Heart right ventricle (tissue), 16 donors: ENCODE measurements around the gene GPC5. TPM values are rescaled to one million over a fixed set of nuclear protein-coding genes. Genes with fewer than 3 reads are reported as not detected.

Experiments
- ATAC-seq, 8 donors: fragments of 200-7000 bp; cut with Tn5 transposase; one replicate each; pipeline ENCODE4 v1.9.1; 2020; ENCODE audit warnings: mild to moderate bottlenecking in 8 of 8, moderate library complexity in 8 of 8, moderate number of reproducible peaks in 1 of 8
- DNase-seq, 2 donors: peaks; one replicate each; pipeline ENCODE4 v3.0.0-alpha.2; 2020
- H3K27ac ChIP-seq, 10 donors: fragments of 200-600 bp; sonication (generic) in 2 of 10; one replicate each; pipeline versions ENCODE4 v1.5.0 to v1.8.0; 2020 to 2022; ENCODE audit warnings: mild to moderate bottlenecking in 3 of 10
- H3K27me3 ChIP-seq, 7 donors: fragments of 200-600 bp; one replicate each; pipeline ENCODE4 v1.8.0; 2021 to 2022; ENCODE audit warnings: mild to moderate bottlenecking in 2 of 7
- H3K36me3 ChIP-seq, 9 donors: fragments of 200-600 bp; sonication (generic) in 1 of 9; one replicate each; pipeline versions ENCODE4 v1.5.0 to v1.8.0; 2020 to 2022; ENCODE audit warnings: mild to moderate bottlenecking in 2 of 9
- H3K4me1 ChIP-seq, 9 donors: fragments of 200-600 bp; sonication (generic) in 1 of 9; one replicate each; pipeline versions ENCODE4 v1.5.0 to v1.8.0; 2020 to 2022; ENCODE audit warnings: mild to moderate bottlenecking in 4 of 9
- H3K4me3 ChIP-seq, 10 donors: fragments of 200-600 bp; sonication (generic) in 2 of 10; one replicate each; pipeline versions ENCODE4 v1.5.0 to v1.8.0; 2020 to 2022; ENCODE audit warnings: mild to moderate bottlenecking in 7 of 10, moderate library complexity in 2 of 10
- H3K9me3 ChIP-seq, 11 donors: fragments of 200-600 bp in 10 of 11; sonication (generic) in 2 of 11; one replicate each; pipeline versions ENCODE4 v1.5.0 to v1.8.0; 2013 to 2022; ENCODE audit warnings: mild to moderate bottlenecking in 2 of 11, control low read depth in 1 of 11, moderate library complexity in 1 of 11
- CTCF ChIP-seq, 9 donors: fragments of 200-600 bp; sonication (generic) in 2 of 9; IDR thresholded peaks; one replicate each; pipeline versions ENCODE4 v1.5.0 to v1.8.0; 2021 to 2022; ENCODE audit warnings: antibody characterized with exemption in 9 of 9, mild to moderate bottlenecking in 5 of 9, moderate library complexity in 1 of 9
- WGBS, 2 donors: extraction: QIAGEN DNeasy Blood & Tissue Kit; methylation state at CpG; one replicate each; pipeline ENCODE4 v1.1.7; 2013; ENCODE audit warnings: inconsistent platforms in 1 of 2; 5-methylcytosine and 5-hydroxymethylcytosine counted together
- intact Hi-C, 10 donors: fragments of 100-400 bp; cut with DNase I; formaldehyde crosslinking; loops; one replicate each; pipeline versions ENCODE4 v1.11.1 to v1.14.2; 2022
- polyA plus RNA-seq, 2 donors: library from polyadenylated mRNA; stranded (reverse); fragments of 200-250 nt; gene quantifications; one replicate each; pipeline ENCODE4 v1.2.3, GENCODE V29; 2013
- total RNA-seq, 10 donors: library from RNA; stranded (reverse); fragmentation: NEBNext Ultra II Directional in 3 of 10; extraction: Animal tissue kit (Norgen Biotek cat#: 25700) in 3 of 10; gene quantifications; one replicate each; pipeline versions ENCODE4 v1.2.1 to v1.2.4, GENCODE V29; 2021 to 2023
- donor health status: Arrhythmogenic right ventricular cardiomyopathy.
- donor health status: ischemic (EF 13 %, LVEDD 7.1; RV severe dilation, severe dysfunction).
- donor health status: healthy with polysubstance abuse.
- donor health status: DM: no; HTN: yes; CAD: no.
- donor health status: DM: no; HTN: no; CAD: no.
- donor health status: ischemic (EF 25% LVEDD 6.9; RV normal size, moderate dysfunction).
- donor health status: ischemic (EF 25% LVEDD 5.7; RV mildly dilated, moderate dysfunction).
- donor health status: healthy.
- donor health status: DM: yes; HTN: yes; CAD: no.
- donor health status: Ischemic cardiomyopathy.
- donor health status: ischemic (EF 35%, LVEDD 5.7; RV mildly dilated, moderate dysfunction).
- donor health status: nonischemic (EF 11% LVEDD 7.7; RV severe dilation, severe dysfunction).
- donor health status: DM: yes; HTN: yes; CAD: no.
- donor health status: PGD.
- donor health status: ischemic (EF 29% LVEDD 5.4; RV normal size, mild dysfunction).
- donor health status: nonischemic (EF 23%, LVEDD 6.1; RV moderate dilation, normal function).

GPC5 gene
- total and polyA plus RNA-seq, 12 donors: 0.01 to 3.5 (median 0.70) TPM; not detected in 1

- TF ChIP-seq CTCF (IDR thresholded peaks at IDR 0.05): no peak
- Histone ChIP-seq H3K4me3 (no peak overlapping the region), H3K27ac (no peak overlapping the region), H3K4me1 (no peaks in the 10 kb centered on the region), H3K9me3 (peaks cover 0 to 6% (median 0%) of the 10 kb centered on the region in 11 donors), H3K27me3 (no peaks in the 10 kb centered on the region), H3K36me3 (no peaks in the 10 kb centered on the region)
- ATAC-seq (no peak), DNase-seq (no peak)
- intact Hi-C loops: loop anchor here in 1 of 10 donors (5.0 kb wide), 1 partner anchor 958 kb away; no protein-coding TSS in a partner anchor
- WGBS, 2 donors: 91 to 92% methylated on average over 3 of the region's 3 CpGs
Measured at GRCh38 chr13:92775658-92776057, 1377.2 kb downstream of the GPC5 start.

- Histone ChIP-seq H3K36me3 (no peaks in the 10 kb centered on the region), H3K9me3 (no peaks in the 10 kb centered on the region), H3K4me3 (no peak overlapping the region), H3K27ac (no peak overlapping the region), H3K4me1 (no peaks in the 10 kb centered on the region), H3K27me3 (no peaks in the 10 kb centered on the region)
- intact Hi-C loops: no loop called here
- DNase-seq (no peak), ATAC-seq (no peak)
- 83 to 89% methylated on average over 7 of the region's 7 CpGs for WGBS, 2 donors
- TF ChIP-seq CTCF (IDR thresholded peaks at IDR 0.05): no peak
Measured at GRCh38 chr13:92781965-92782690, 1383.7 kb downstream of the GPC5 start.

- no peak overlapping the region for H3K27ac ChIP-seq
- DNase-seq (no peak), ATAC-seq (no peak)
- no peak overlapping the region for H3K4me3 ChIP-seq
- no peak for TF ChIP-seq CTCF (IDR thresholded peaks at IDR 0.05)
- H3K9me3 ChIP-seq: peaks cover 0 to 6% (median 0%) of the 10 kb centered on the region in 11 donors
- H3K36me3 ChIP-seq: no peaks in the 10 kb centered on the region
- no peaks in the 10 kb centered on the region for H3K27me3 ChIP-seq
- peaks cover 0 to 5% (median 0%) of the 10 kb centered on the region in 9 donors for H3K4me1 ChIP-seq
- intact Hi-C loops: no loop called here
- WGBS, 2 donors: 43 to 66% methylated on average over 1 of the region's 1 CpG
Measured at GRCh38 chr13:92802776-92803175, 1404.4 kb downstream of the GPC5 start.

- H3K4me3 ChIP-seq: no peak overlapping the region
- 79 to 84% methylated on average over 1 of the region's 1 CpG for WGBS, 2 donors
- H3K36me3 ChIP-seq: no peaks in the 10 kb centered on the region
- peaks cover 0 to 5% (median 0%) of the 10 kb centered on the region in 9 donors for H3K4me1 ChIP-seq
- ATAC-seq: no peak
- DNase-seq: no peak
- no peaks in the 10 kb centered on the region for H3K27me3 ChIP-seq
- no peak for TF ChIP-seq CTCF (IDR thresholded peaks at IDR 0.05)
- no peak overlapping the region for H3K27ac ChIP-seq
- intact Hi-C loops: no loop called here
- H3K9me3 ChIP-seq: peaks cover 0 to 6% (median 0%) of the 10 kb centered on the region in 11 donors
Measured at GRCh38 chr13:92804346-92804745, 1405.9 kb downstream of the GPC5 start.
